Glomerular endothelial cell (primary cell): ENCODE results near the gene MYL11. TPM values are rescaled to one million over a fixed set of nuclear protein-coding genes. Genes with fewer than 3 reads are reported as not detected.
A peak's percentile ranks its signal among the peaks of the same experiment; 100 is the strongest.
"Not testable (repeated sequence)": the region's sequence is repeated elsewhere in the genome, so short reads cannot be mapped to it uniquely, and the experiment has no call there.

Experiments used
- DNase-seq: peaks from one replicate; pipeline ENCODE4 v3.0.0-alpha.2; 2011; ENCODE audit warnings: low read depth, low spot score; ENCODE audit errors: extremely low read depth
- total RNA-seq: library from RNA; depleted of rRNA; stranded (reverse); fragments of >200 nt; gene quantifications from 2 replicates; pipeline ENCODE4 v1.2.3, GENCODE V29; 2015

MYL11 gene
- not detected in 2 replicates for total RNA-seq

- DNase-seq, result no peak
Observed at GRCh38 chr16:30374538-30374937, at the start of gene MYL11. TSS of gene MYL11 (plus strand) at chr16:30374802. CDS start at chr16:30374858, 56 bp downstream.

GRCh38 chr16:30334473-30334989 is 40.1 kb upstream of the MYL11 start:
- DNase-seq, result not testable (repeated sequence)

GRCh38 chr16:30335028-30335597 is 39.5 kb upstream of the MYL11 start:
- DNase-seq, result not testable (repeated sequence)

- no peak for DNase-seq
Observed at GRCh38 chr16:30335598-30336474, 38.8 kb upstream of the MYL11 start.

- not testable (repeated sequence) for DNase-seq
Observed at GRCh38 chr16:30337964-30338357, 36.6 kb upstream of the MYL11 start.

GRCh38 chr16:30338715-30339114 is 35.9 kb upstream of the MYL11 start:
- not testable (repeated sequence) for DNase-seq

GRCh38 chr16:30340621-30341020 is 34.0 kb upstream of the MYL11 start:
- DNase-seq, result no peak

- not testable (repeated sequence) for DNase-seq
Observed at GRCh38 chr16:30341971-30342370, 32.6 kb upstream of the MYL11 start.

GRCh38 chr16:30342751-30343490 is 31.7 kb upstream of the MYL11 start:
- no peak for DNase-seq

GRCh38 chr16:30343491-30343820 is 31.1 kb upstream of the MYL11 start:
- DNase-seq, result not testable (repeated sequence)

GRCh38 chr16:30346286-30346685 is 28.3 kb upstream of the MYL11 start:
- no peak for DNase-seq

- no peak for DNase-seq
Observed at GRCh38 chr16:30348113-30348512, 26.5 kb upstream of the MYL11 start.

- DNase-seq, result no peak
Observed at GRCh38 chr16:30348929-30349328, 25.7 kb upstream of the MYL11 start.

GRCh38 chr16:30349675-30350074 is 24.9 kb upstream of the MYL11 start:
- no peak for DNase-seq

GRCh38 chr16:30350134-30350871 is 24.3 kb upstream of the MYL11 start:
- DNase-seq, result no peak

GRCh38 chr16:30351001-30351441 is 23.6 kb upstream of the MYL11 start:
- DNase-seq, result no peak

- DNase-seq, result peak; percentile 80
Observed at GRCh38 chr16:30351586-30352419, 22.8 kb upstream of the MYL11 start.

- DNase-seq, result no peak
Observed at GRCh38 chr16:30352488-30353401, 21.9 kb upstream of the MYL11 start.
